WERI-Rb-1 (cell line): ENCODE results near the gene BCKDHB.

ENCODE experiments used
- DNase-seq: peaks from one replicate; pipeline ENCODE4 v3.0.0-alpha.2; 2020
- H3K27ac ChIP-seq: fragments of 250-450 bp; sonication (Bioruptor Pico); 2 replicates; pipeline ENCODE4 v1.5.1; 2020; ENCODE audit warnings: mild to moderate bottlenecking, moderate library complexity
- H3K27me3 ChIP-seq: fragments of 250-450 bp; sonication (Bioruptor Pico); 2 replicates; pipeline ENCODE4 v1.5.1; 2021; ENCODE audit warnings: mild to moderate bottlenecking, low read depth, moderate library complexity; ENCODE audit not compliant: insufficient read depth, severe bottlenecking
- H3K36me3 ChIP-seq: fragments of 250-450 bp; sonication (Bioruptor Pico); 2 replicates; pipeline ENCODE4 v1.5.1; 2020; ENCODE audit warnings: mild to moderate bottlenecking, moderate library complexity
- H3K4me3 ChIP-seq: 2 replicates; pipeline ENCODE4 v1.5.1; 2011; ENCODE audit warnings: low read depth, mild to moderate bottlenecking, control low read depth, low read length
- H3K9me3 ChIP-seq: fragments of 250-450 bp; sonication (Bioruptor Pico); 2 replicates; pipeline ENCODE4 v1.5.1; 2021; ENCODE audit warnings: mild to moderate bottlenecking, moderate library complexity; ENCODE audit not compliant: severe bottlenecking
- CTCF ChIP-seq: IDR thresholded peaks from 2 replicates; pipeline ENCODE4 v1.5.1; 2011; ENCODE audit warnings: low read depth, mild to moderate bottlenecking, control low read depth, inconsistent platforms, low read length

Gene BCKDHB

DNA sequence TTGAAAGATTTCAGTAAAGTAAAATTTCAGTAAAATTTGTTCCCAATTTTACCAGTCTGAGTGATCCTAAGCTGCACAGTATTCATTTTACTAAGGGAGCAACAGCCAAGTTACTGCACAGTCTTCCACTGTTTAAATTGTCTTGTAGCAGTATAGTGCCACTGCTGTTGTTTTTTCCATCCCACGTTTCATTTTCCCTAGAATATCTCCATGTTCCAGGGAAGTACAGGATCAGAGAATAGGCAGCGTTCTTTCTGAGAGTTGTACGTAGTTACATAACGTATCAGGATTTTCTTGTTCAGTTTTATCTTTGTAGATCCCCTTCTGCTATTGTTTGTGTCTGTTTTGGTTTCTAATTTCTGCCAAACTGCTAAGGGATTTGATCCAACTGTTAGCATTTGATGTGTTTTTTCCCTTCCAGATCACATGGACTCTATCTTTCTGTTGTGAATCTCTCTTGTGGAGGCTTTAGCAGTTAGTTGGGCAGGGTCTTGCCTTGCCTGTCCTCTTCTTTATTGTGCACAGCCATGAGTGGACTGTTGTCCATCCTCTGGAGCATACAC is 38.4 kb downstream of the BCKDHB start:
- H3K36me3 ChIP-seq, result no peaks in the 10 kb centered on the region
- H3K9me3 ChIP-seq, result no peaks in the 10 kb centered on the region
- DNase-seq, result no peak
- TF ChIP-seq CTCF, result no peak
- H3K27ac ChIP-seq, result no peak overlapping the region
- no peaks in the 10 kb centered on the region for H3K27me3 ChIP-seq
- no peak overlapping the region for H3K4me3 ChIP-seq

DNA sequence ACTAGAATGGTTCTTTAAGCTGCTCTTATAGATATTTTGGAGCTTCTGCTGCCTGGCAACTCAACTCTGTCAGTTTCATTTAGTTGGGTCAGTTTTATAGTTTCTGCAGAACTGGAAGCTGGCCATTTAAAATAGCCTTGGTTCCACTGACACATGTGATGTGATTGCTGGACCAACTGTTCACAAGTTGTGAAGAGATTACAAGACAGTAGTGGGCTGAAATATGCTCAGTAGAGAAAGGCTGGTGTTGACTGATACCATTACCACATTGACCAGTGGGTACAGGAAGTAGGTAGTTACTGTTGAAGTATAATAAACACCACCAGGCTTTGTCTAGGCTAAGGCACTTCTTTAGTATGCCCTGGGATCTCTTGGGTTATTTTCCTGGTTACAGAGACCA is 39.0 kb downstream of the BCKDHB start:
- Histone ChIP-seq H3K36me3 (no peaks in the 10 kb centered on the region), H3K27ac (no peak overlapping the region), H3K9me3 (no peaks in the 10 kb centered on the region), H3K27me3 (no peaks in the 10 kb centered on the region), H3K4me3 (no peak overlapping the region)
- no peak for TF ChIP-seq CTCF
- no peak for DNase-seq

DNA sequence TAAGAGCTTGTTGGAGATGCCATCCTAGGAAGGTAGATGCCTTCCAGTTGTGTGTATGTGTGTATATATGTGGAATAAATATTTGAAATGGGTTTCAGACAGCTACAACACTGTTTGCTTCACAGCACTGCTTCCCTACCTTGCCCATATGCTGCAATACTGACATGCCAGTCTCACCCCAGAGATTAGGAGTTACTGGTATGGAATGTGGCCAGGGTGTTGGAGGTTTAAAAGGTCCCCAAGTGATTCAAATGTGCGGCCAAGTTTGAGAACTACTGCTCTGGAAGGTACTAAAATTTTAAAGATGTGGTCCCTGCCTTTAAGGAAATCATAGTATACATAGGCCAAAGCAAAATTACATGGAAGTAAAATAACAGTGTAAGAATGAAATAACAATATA is 39.5 kb downstream of the BCKDHB start:
- H3K27ac ChIP-seq, result no peak overlapping the region
- TF ChIP-seq CTCF, result no peak

GRCh38 chr6:80148220-80148619 is 41.7 kb downstream of the BCKDHB start:
- Histone ChIP-seq H3K27ac (no peak overlapping the region), H3K4me3 (no peak overlapping the region), H3K27me3 (no peaks in the 10 kb centered on the region), H3K36me3 (no peaks in the 10 kb centered on the region), H3K9me3 (no peaks in the 10 kb centered on the region)
- no peak for TF ChIP-seq CTCF
- DNase-seq, result no peak

More for the DNA sequence above, 39.5 kb downstream of the BCKDHB start:
- no peak for DNase-seq
- Histone ChIP-seq H3K4me3 (no peak overlapping the region), H3K36me3 (no peaks in the 10 kb centered on the region), H3K27me3 (no peaks in the 10 kb centered on the region), H3K9me3 (no peaks in the 10 kb centered on the region)

DNA sequence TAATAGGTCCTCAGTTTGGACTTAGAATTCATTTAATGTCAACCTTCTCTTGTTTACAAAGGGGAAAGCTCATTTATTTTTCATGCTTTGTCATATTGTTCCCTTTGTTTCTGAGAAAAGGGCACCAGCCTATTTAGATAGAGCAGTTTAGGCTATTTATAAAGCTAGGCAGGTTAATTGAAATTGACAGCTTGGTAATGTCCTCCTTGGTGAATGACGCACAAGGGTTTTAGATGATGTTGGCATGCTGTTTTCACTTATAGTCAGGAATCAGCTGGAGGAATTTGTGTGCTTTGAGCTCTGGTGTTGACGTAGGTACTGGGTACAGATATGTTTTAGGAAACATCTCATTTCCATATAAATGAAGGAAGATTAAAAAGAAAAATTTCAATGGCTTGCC is 45.2 kb downstream of the BCKDHB start:
- DNase-seq, result no peak
- Histone ChIP-seq H3K27ac (no peak overlapping the region), H3K4me3 (no peak overlapping the region), H3K36me3 (no peaks in the 10 kb centered on the region), H3K9me3 (no peaks in the 10 kb centered on the region), H3K27me3 (no peaks in the 10 kb centered on the region)
- no peak for TF ChIP-seq CTCF

DNA sequence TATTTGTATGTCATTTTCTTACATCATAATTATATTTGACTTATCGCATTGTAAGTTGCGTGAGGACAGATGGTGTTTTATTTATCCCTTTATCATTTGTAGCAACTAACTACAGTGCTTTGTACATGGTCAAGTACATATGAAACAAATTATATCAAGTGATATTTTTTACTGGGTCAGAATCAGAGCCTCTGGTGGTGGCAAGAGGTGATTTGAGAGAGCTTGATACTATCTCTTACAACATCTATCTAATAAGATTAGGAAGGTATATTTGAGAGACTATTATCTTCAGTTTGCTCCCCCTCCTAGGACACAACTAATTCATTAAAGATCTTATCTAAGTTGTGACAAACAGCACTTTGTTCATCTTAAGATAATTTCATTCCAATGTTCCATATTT is 47.7 kb downstream of the BCKDHB start:
- Histone ChIP-seq H3K4me3 (no peak overlapping the region), H3K36me3 (no peaks in the 10 kb centered on the region), H3K27ac (no peak overlapping the region), H3K9me3 (no peaks in the 10 kb centered on the region), H3K27me3 (no peaks in the 10 kb centered on the region)
- no peak for TF ChIP-seq CTCF
- no peak for DNase-seq
